Measurements from ENCODE around the gene PLS1. TPM values are rescaled to one million over a fixed set of nuclear protein-coding genes. Genes with fewer than 3 reads are reported as not detected.

The PLS1 gene
- total RNA-seq, 2 experiments from 2014 or later, result 4.0 to 7.2 TPM

- no peaks in the 10 kb centered on the region for H3K36me3 ChIP-seq (ENCODE audit: insufficient read depth, low read length)
- DNase-seq (ENCODE audit: low spot score), result no peak
- H3K79me2 ChIP-seq (ENCODE audit: insufficient read depth, low read depth, low read length), result no peaks in the 10 kb centered on the region
- no peaks in the 10 kb centered on the region for H3K4me1 ChIP-seq (ENCODE audit: insufficient read depth, low read length, poor library complexity, severe bottlenecking)
- ChIA-PET POLR2A (interaction anchor here (0.5 kb wide), 2 partner anchors 75 to 813 kb away, joined by 3 to 4 read pairs; no protein-coding TSS in a partner anchor), CTCF (ENCODE audit: unreplicated experiment) (no interaction called here)
- no peak overlapping the region for H3K4me3 ChIP-seq (ENCODE audit: low read depth, low read length, poor library complexity, severe bottlenecking)
- no peaks in the 10 kb centered on the region for H3K9me3 ChIP-seq (ENCODE audit: low read length)
- no peaks in the 10 kb centered on the region for H4K20me1 ChIP-seq (ENCODE audit: insufficient read depth, low read length)
- no peaks in the 10 kb centered on the region for H3K9me2 ChIP-seq (ENCODE audit: insufficient read depth, low read length)
- H3K27ac ChIP-seq (ENCODE audit: low read depth, low read length, poor library complexity, severe bottlenecking), result no peak overlapping the region
- H2AFZ ChIP-seq (ENCODE audit: low read length), result no peak overlapping the region
- BruUV-seq (replicated peaks), result no TSS peak
- TF ChIP-seq EZH2phosphoT487 (IDR thresholded peaks at IDR 0.05; ENCODE audit: borderline replicate concordance, low read depth, low read length) (no peak), CTCF (conservative IDR thresholded peaks at IDR 0.05; ENCODE audit: low read length) (no peak)
- intact Hi-C loops (cut with micrococcal nuclease; ENCODE audit: unreplicated experiment), result no loop called here
- no peak overlapping the region for H3K4me2 ChIP-seq (ENCODE audit: low read length)
Measured at GRCh38 chr3:142680710-142681109, 84.5 kb downstream of the PLS1 start.

GRCh38 chr3:142690613-142691012 lies 94.4 kb downstream of the PLS1 start:
- DNase-seq (ENCODE audit: low spot score), result no peak
- no peak overlapping the region for H3K27ac ChIP-seq (ENCODE audit: low read depth, low read length, poor library complexity, severe bottlenecking)
- no peak overlapping the region for H3K4me2 ChIP-seq (ENCODE audit: low read length)
- no peak overlapping the region for H2AFZ ChIP-seq (ENCODE audit: low read length)
- no peak overlapping the region for H3K4me3 ChIP-seq (ENCODE audit: low read depth, low read length, poor library complexity, severe bottlenecking)
- POLR2A ChIA-PET, result no interaction called here
- no peaks in the 10 kb centered on the region for H3K4me1 ChIP-seq (ENCODE audit: insufficient read depth, low read length, poor library complexity, severe bottlenecking)
- H3K9me2 ChIP-seq (ENCODE audit: insufficient read depth, low read length), result no peaks in the 10 kb centered on the region
- no TSS peak for BruUV-seq (replicated peaks)
- CTCF ChIA-PET (ENCODE audit: unreplicated experiment), result no interaction called here
- H3K36me3 ChIP-seq (ENCODE audit: insufficient read depth, low read length), result no peaks in the 10 kb centered on the region
- H3K9me3 ChIP-seq (ENCODE audit: low read length), result no peaks in the 10 kb centered on the region
- H4K20me1 ChIP-seq (ENCODE audit: insufficient read depth, low read length), result no peaks in the 10 kb centered on the region
- TF ChIP-seq EZH2phosphoT487 (IDR thresholded peaks at IDR 0.05; ENCODE audit: borderline replicate concordance, low read depth, low read length) (no peak), CTCF (conservative IDR thresholded peaks at IDR 0.05; ENCODE audit: low read length) (no peak)
- no peaks in the 10 kb centered on the region for H3K79me2 ChIP-seq (ENCODE audit: insufficient read depth, low read depth, low read length)
- intact Hi-C loops (cut with micrococcal nuclease; ENCODE audit: unreplicated experiment), result no loop called here

- ChIA-PET POLR2A (interaction anchor here (0.6 kb wide), 1 partner anchor 1502 kb away, joined by 3 read pairs; no protein-coding TSS in a partner anchor), CTCF (ENCODE audit: unreplicated experiment) (no interaction called here)
- Histone ChIP-seq H3K4me1 (ENCODE audit: insufficient read depth, low read length, poor library complexity, severe bottlenecking) (no peaks in the 10 kb centered on the region), H4K20me1 (ENCODE audit: insufficient read depth, low read length) (no peaks in the 10 kb centered on the region), H3K79me2 (ENCODE audit: insufficient read depth, low read depth, low read length) (no peaks in the 10 kb centered on the region), H3K27ac (ENCODE audit: low read depth, low read length, poor library complexity, severe bottlenecking) (no peak overlapping the region), H3K9me2 (ENCODE audit: insufficient read depth, low read length) (no peaks in the 10 kb centered on the region), H3K36me3 (ENCODE audit: insufficient read depth, low read length) (no peaks in the 10 kb centered on the region), H3K4me3 (ENCODE audit: low read depth, low read length, poor library complexity, severe bottlenecking) (no peak overlapping the region), H2AFZ (ENCODE audit: low read length) (no peak overlapping the region), H3K9me3 (ENCODE audit: low read length) (no peaks in the 10 kb centered on the region), H3K4me2 (ENCODE audit: low read length) (no peak overlapping the region)
- BruUV-seq (replicated peaks), result no TSS peak
- intact Hi-C loops (cut with micrococcal nuclease; ENCODE audit: unreplicated experiment), result no loop called here
- DNase-seq (ENCODE audit: low spot score), result no peak
- TF ChIP-seq CTCF (conservative IDR thresholded peaks at IDR 0.05; ENCODE audit: low read length) (no peak), EZH2phosphoT487 (IDR thresholded peaks at IDR 0.05; ENCODE audit: borderline replicate concordance, low read depth, low read length) (no peak)
Measured at GRCh38 chr3:142691527-142691926, 95.3 kb downstream of the PLS1 start.

Measured in OCI-LY7 (cell line).